ENCODE measurements around the gene MICAL2. TPM values are rescaled to one million over a fixed set of nuclear protein-coding genes. Genes with fewer than 3 reads are reported as not detected.

The MICAL2 gene
- total and polyA plus RNA-seq, 2 of the 8 experiments (the other 6 are each of a cell fraction or from before 2014, with no cell fraction given) = 1.3 to 4.1 TPM

GRCh38 chr11:12260731-12261521 lies 150.5 kb downstream of the MICAL2 start (continued):
- no peak for TF ChIP-seq KDM4A (IDR thresholded peaks at IDR 0.05; ENCODE audit: low read depth, low read length, severe bottlenecking)
- no peak for TF ChIP-seq SAP30 (IDR thresholded peaks at IDR 0.05; ENCODE audit: insufficient read depth, insufficient replicate concordance, low read length)
- TF ChIP-seq SIN3A (conservative IDR thresholded peaks at IDR 0.05 in 1 of 2, IDR thresholded peaks at IDR 0.05 in 1 of 2; ENCODE audit: low read depth in 1 of 2, low read length in 2 of 2) = no peak
- no peak for TF ChIP-seq RBBP5 (IDR thresholded peaks at IDR 0.05; ENCODE audit: borderline replicate concordance, low read depth, low read length)
- no peak for TF ChIP-seq CEBPB (IDR thresholded peaks at IDR 0.05; ENCODE audit: low read depth, low read length)
- TF ChIP-seq SRF (IDR thresholded peaks at IDR 0.05; ENCODE audit: low read depth, low read length) = no peak

All from H1 (cell line).